ENCODE measurements around the gene OSBPL2.

The OSBPL2 gene

GRCh38 chr20:62329389-62330377, 91.4 kb downstream of the OSBPL2 start:
- no peak for DNase-seq (ENCODE audit: low read depth, low spot score)
- no peak overlapping the region for H3K4me3 ChIP-seq (ENCODE audit: low read depth, low read length)
- in situ Hi-C loops (cut with HindIII; ENCODE audit: low sequenced_read_pairs), result no loop called here
- no peak for TF ChIP-seq CTCF (IDR thresholded peaks at IDR 0.05; ENCODE audit: low read depth, low read length)

GRCh38 chr20:62330576-62331317, 92.4 kb downstream of the OSBPL2 start:
- TF ChIP-seq CTCF (IDR thresholded peaks at IDR 0.05; ENCODE audit: low read depth, low read length), result no peak
- H3K4me3 ChIP-seq (ENCODE audit: low read depth, low read length), result no peak overlapping the region
- no peak for DNase-seq (ENCODE audit: low read depth, low spot score)
- in situ Hi-C loops (cut with HindIII; ENCODE audit: low sequenced_read_pairs), result no loop called here

- no peak for DNase-seq (ENCODE audit: low read depth, low spot score)
- H3K4me3 ChIP-seq (ENCODE audit: low read depth, low read length), result no peak overlapping the region
- no peak for TF ChIP-seq CTCF (IDR thresholded peaks at IDR 0.05; ENCODE audit: low read depth, low read length)
- in situ Hi-C loops (cut with HindIII; ENCODE audit: low sequenced_read_pairs), result no loop called here
Observed at GRCh38 chr20:62331347-62331746, 93.0 kb downstream of the OSBPL2 start.

DNA sequence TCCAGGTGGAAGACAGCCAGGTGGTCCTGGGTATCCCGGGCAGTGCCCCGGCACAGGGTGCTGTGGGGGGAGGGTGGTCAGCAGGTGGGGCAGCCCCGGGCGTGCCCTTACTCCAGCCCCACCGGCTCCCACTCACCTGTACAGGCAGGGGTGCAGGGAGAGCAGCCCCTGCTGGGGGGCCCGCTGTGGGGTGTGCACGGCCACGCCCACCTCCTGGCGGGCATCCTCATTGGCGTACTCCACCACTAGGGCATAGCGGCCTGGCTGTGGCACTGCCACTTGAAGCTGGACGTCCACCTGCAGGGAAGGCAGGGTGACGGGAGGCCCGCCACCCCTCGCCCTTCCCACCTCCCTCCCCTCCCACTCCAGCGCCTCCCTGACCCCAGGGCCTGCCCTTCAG, 94.1 kb downstream of the OSBPL2 start:
- DNase-seq (ENCODE audit: low read depth, low spot score), result no peak
- TF ChIP-seq CTCF (IDR thresholded peaks at IDR 0.05; ENCODE audit: low read depth, low read length), result no peak
- H3K4me3 ChIP-seq (ENCODE audit: low read depth, low read length), result no peak overlapping the region
- in situ Hi-C loops (cut with HindIII; ENCODE audit: low sequenced_read_pairs), result no loop called here

- in situ Hi-C loops (cut with HindIII; ENCODE audit: low sequenced_read_pairs), result no loop called here
- H3K4me3 ChIP-seq (ENCODE audit: low read depth, low read length), result no peak overlapping the region
Observed at GRCh38 chr20:62332989-62333819, 94.9 kb downstream of the OSBPL2 start.

More at GRCh38 chr20:62332989-62333819, 94.9 kb downstream of the OSBPL2 start:
- DNase-seq (ENCODE audit: low read depth, low spot score), result no peak
- TF ChIP-seq CTCF (IDR thresholded peaks at IDR 0.05; ENCODE audit: low read depth, low read length), result no peak

Data from astrocyte of the spinal cord (primary cell).